Stimulated activated CD4-positive, alpha-beta T cell treated with anti-CD3 and anti-CD28 coated beads, TNF-alpha, amount 100 ng/mL, for 1 hour (primary cell): ENCODE measurements around the gene CENPL.
"Not testable (repeated sequence)": the region's sequence is repeated elsewhere in the genome, so short reads cannot be mapped to it uniquely, and the experiment has no call there.

Experiments
- DNase-seq, 3 donors: peaks; one replicate each; pipeline ENCODE4 v3.0.0-alpha.2; 2020; ENCODE audit warnings: low read depth in 3 of 3, low spot score in 1 of 3

Gene CENPL

GRCh38 chr1:173824315-173825081 lies at the start of gene CENPL, which contains the start of gene DARS2:
TSS of gene CENPL (minus strand) at chr1:173824883. CDS start at chr1:173811299, 13,584 bp downstream.
TSS of gene DARS2 (plus strand) at chr1:173824673. CDS start at chr1:173825230, 557 bp downstream.
- peak; percentile 73 to 76 (median 76) for DNase-seq

- no peak for DNase-seq
Measured at GRCh38 chr1:173871500-173871899, 46.8 kb upstream of the CENPL start.

- no peak for DNase-seq
Measured at GRCh38 chr1:173871091-173871490, 46.4 kb upstream of the CENPL start.

GRCh38 chr1:173870252-173871075 lies 45.8 kb upstream of the CENPL start:
- no peak for DNase-seq

GRCh38 chr1:173869021-173869359 lies 44.3 kb upstream of the CENPL start:
- no peak for DNase-seq

- peak; percentile 78 to 88 (median 84) for DNase-seq
Measured at GRCh38 chr1:173868266-173869020, 43.8 kb upstream of the CENPL start, which contains the start of gene ZBTB37. TSS of gene ZBTB37 (plus strand) at chr1:173868380. CDS start at chr1:173870226, 1,846 bp downstream.

GRCh38 chr1:173867753-173868265 lies 43.1 kb upstream of the CENPL start, which contains the start of gene GAS5:
TSS of gene GAS5 (minus strand) at chr1:173867989.
- DNase-seq, result peak; percentile 96 to 99 (median 98)

- peak in 1 of 3 donors; percentile 2 for DNase-seq
Measured at GRCh38 chr1:173867141-173867752, 42.6 kb upstream of the CENPL start.

- no peak for DNase-seq
Measured at GRCh38 chr1:173866413-173867115, 41.9 kb upstream of the CENPL start.

GRCh38 chr1:173865468-173866164 lies 40.9 kb upstream of the CENPL start:
- DNase-seq, result no peak

GRCh38 chr1:173864179-173864867 lies 39.6 kb upstream of the CENPL start:
- no peak for DNase-seq

- no peak for DNase-seq
Measured at GRCh38 chr1:173863224-173864161, 38.8 kb upstream of the CENPL start.

- DNase-seq, result no peak
Measured at GRCh38 chr1:173862769-173863223, 38.1 kb upstream of the CENPL start.

- DNase-seq, result not testable (repeated sequence)
Measured at GRCh38 chr1:173862146-173862768, 37.6 kb upstream of the CENPL start.

GRCh38 chr1:173861731-173862145 lies 37.1 kb upstream of the CENPL start:
- DNase-seq, result no peak

GRCh38 chr1:173860065-173860464 lies 35.4 kb upstream of the CENPL start:
- DNase-seq, result no peak

GRCh38 chr1:173859547-173859946 lies 34.9 kb upstream of the CENPL start:
- DNase-seq, result not testable (repeated sequence)
